ENCODE results near the gene MBP.

GRCh38 chr18:77111449-77111848 lies 21.1 kb downstream of the MBP start:
- TF ChIP-seq TCF7L2 (IDR thresholded peaks at IDR 0.05; ENCODE audit: low read depth, low read length) (no peak), CTCF (IDR thresholded peaks at IDR 0.05) (no peak), POLR2AphosphoS5 (IDR thresholded peaks at IDR 0.05; ENCODE audit: low read depth, low read length) (no peak; the same call in 1 of the 2 replicates), SIN3A (IDR thresholded peaks at IDR 0.05; ENCODE audit: borderline replicate concordance, insufficient read depth, low read depth, low read length) (no peak)
